IPS-18a (cell line): Measurements from ENCODE around the gene PQBP1.
A peak's percentile ranks its signal among the peaks of the same experiment; 100 is the strongest.

Experiments
- H3K27ac ChIP-seq: one replicate; pipeline ENCODE4 v1.5.1; 2013; ENCODE audit warnings: low read length
- H3K27me3 ChIP-seq: one replicate; pipeline ENCODE4 v1.6.1; 2013; ENCODE audit warnings: mild to moderate bottlenecking, low read length; ENCODE audit not compliant: control insufficient read depth, insufficient read depth
- H3K36me3 ChIP-seq: one replicate; pipeline ENCODE4 v1.6.1; 2013; ENCODE audit warnings: low read depth, low read length; ENCODE audit not compliant: control insufficient read depth
- H3K4me1 ChIP-seq: one replicate; pipeline ENCODE4 v1.6.1; 2013; ENCODE audit warnings: low read depth, low read length; ENCODE audit not compliant: control insufficient read depth
- H3K4me3 ChIP-seq: one replicate; pipeline ENCODE4 v1.5.1; 2013; ENCODE audit warnings: low read length
- H3K9ac ChIP-seq: one replicate; pipeline ENCODE4 v1.6.1; 2013; ENCODE audit warnings: mild to moderate bottlenecking, low read length, moderate library complexity
- H3K9me3 ChIP-seq: one replicate; pipeline ENCODE4 v1.6.1; 2013; ENCODE audit warnings: low read depth, low read length; ENCODE audit not compliant: control insufficient read depth

The PQBP1 gene

DNA sequence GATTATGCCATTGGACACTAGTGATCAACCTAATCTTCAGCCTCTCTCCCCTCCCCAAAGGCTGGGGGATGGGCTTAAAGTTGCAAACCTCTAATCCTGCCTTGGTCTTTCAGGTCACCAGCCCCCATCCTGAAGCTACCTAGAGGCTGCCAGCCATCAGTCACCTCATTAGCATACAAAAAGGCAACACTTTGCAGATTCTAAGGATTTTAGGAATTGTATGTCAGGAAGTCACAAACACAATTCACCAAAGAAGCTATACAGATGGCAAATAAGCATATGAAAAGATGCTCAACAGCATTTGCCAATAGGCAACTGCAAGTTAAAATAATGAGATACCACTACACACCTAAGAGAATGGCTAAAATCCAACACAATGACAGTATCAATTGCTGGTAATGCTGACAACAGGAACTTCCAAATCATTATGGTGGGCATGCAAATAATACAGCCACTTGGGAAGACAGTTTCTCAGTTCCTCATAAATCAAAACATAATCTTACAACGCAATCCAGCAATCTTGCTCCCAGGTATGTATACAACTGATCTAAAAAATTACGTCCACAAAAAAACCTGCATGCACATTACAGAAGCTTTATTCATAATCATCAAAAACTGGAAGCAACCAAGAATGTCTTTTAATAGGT, 30.1 kb downstream of the PQBP1 start:
- Histone ChIP-seq H3K36me3 (peaks cover 14% of the 10 kb centered on the region), H3K4me1 (peaks cover 9% of the 10 kb centered on the region), H3K4me3 (peak overlapping the region; percentile 40), H3K27me3 (no peaks in the 10 kb centered on the region), H3K9ac (peak overlapping the region; percentile 37), H3K9me3 (no peaks in the 10 kb centered on the region), H3K27ac (peak overlapping the region; percentile 68)

DNA sequence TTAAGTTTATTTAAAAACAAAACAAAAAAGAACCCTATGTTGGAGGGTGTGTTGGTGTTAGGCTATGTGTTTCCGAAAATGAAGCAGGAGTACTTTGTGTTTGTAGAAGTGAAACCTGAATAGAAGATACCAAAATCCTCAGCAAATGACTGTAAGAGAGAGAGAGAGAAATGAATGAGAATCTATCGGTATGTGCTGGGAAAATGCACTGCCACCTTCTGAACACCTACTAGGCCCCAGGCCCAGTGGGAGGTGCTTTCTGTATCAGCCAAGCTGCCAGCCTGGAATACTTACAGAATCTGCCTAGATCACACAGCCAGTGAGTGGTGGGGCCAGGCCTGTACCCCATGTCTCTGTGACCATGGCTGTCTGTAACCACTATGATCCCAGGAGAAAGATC, 36.0 kb downstream of the PQBP1 start:
- Histone ChIP-seq H3K27ac (no peak overlapping the region), H3K4me1 (peaks cover 9% of the 10 kb centered on the region), H3K4me3 (no peak overlapping the region)

DNA sequence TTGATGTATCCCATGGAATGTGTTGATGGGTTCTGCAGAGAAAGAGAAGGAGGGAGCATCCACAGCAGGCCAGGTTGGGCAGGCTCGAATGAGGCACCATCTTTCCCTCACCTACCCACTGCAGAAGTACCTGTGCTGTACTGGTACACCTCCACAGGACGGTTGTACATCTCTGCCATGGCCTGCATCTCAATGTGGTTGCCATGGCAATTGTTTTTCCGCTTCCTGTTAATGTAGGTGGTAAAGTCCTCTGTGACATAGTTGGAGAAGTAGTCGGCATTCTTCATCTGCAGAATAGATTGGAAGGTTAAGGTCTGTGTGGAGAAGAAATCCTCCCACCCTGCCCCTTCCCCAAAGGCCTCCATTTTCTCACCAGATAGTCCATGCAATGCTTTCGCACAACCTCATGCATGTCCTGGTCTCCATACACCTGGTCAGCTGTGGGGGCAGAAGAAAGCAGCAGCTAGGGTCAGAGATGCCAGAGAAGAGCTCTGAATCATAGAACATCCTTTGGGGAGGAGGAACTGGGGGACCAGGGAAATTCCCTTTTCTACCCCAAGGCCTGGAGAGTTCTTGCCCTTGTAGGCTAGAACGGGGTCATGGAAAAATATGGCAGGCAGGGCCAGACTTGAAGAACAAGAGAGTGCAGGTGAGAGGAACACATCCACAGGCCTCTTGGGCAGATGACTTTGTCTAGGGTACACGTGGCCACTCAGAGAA, 37.0 kb downstream of the PQBP1 start:
- Histone ChIP-seq H3K36me3 (peaks cover 29% of the 10 kb centered on the region), H3K4me3 (no peak overlapping the region), H3K9ac (no peak overlapping the region), H3K9me3 (no peaks in the 10 kb centered on the region), H3K27ac (no peak overlapping the region), H3K27me3 (no peaks in the 10 kb centered on the region), H3K4me1 (peaks cover 9% of the 10 kb centered on the region)

More for the DNA sequence above, 36.0 kb downstream of the PQBP1 start:
- Histone ChIP-seq H3K9ac (no peak overlapping the region), H3K27me3 (no peaks in the 10 kb centered on the region), H3K36me3 (peaks cover 28% of the 10 kb centered on the region), H3K9me3 (no peaks in the 10 kb centered on the region)

DNA sequence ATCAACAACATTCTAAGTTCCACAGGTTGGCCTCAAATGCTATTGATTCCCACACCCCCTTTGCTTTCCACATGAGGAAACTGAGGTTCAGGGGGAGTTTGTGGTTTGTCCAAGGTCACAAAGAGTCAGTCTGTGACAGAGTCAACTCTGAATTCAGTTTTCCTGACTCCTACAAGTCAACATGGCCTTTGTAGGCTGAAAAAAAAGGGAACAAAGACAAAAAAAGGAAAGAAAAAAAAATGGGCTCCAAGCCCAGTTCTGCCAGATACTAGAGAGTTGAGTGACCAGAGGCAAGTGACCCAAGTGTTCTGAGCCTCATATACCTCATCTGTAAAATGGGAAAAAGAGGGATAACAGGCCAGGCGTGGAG, 37.6 kb downstream of the PQBP1 start:
- Histone ChIP-seq H3K36me3 (peaks cover 33% of the 10 kb centered on the region), H3K4me1 (peaks cover 9% of the 10 kb centered on the region), H3K27me3 (no peaks in the 10 kb centered on the region), H3K27ac (no peak overlapping the region), H3K9me3 (no peaks in the 10 kb centered on the region), H3K9ac (no peak overlapping the region), H3K4me3 (no peak overlapping the region)

DNA sequence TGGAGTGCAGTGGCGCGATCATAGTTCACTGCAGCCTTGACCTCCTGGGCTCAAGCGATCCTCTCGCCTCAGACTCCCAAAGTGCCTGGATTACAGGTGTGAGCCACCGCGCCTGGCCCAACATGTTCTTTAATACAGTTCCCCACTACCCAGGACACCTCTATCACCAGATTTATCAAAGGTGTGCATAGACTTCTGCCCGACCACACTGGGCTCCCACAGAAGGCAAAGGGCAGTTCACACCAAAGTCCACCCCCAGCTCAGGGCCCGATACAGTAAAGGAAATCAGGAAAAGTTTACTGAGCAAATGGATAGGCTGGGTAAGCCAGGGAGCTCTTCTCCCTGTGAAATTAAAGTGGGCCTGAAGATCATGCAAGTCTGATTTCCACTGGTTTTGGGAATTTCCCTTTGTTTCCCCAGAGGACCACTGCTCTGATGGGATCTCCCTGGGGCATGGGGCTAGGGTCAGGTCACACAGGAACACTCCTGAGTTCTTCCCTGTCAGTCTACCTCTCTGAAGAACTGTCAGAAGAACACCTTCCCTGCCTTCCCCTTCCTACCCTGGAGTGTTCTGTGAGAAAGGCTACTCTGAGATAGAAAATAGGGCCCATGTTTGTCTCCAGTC, 38.8 kb downstream of the PQBP1 start:
- Histone ChIP-seq H3K4me1 (peaks cover 9% of the 10 kb centered on the region), H3K4me3 (no peak overlapping the region), H3K36me3 (peaks cover 31% of the 10 kb centered on the region), H3K27me3 (no peaks in the 10 kb centered on the region), H3K9ac (no peak overlapping the region), H3K27ac (no peak overlapping the region), H3K9me3 (no peaks in the 10 kb centered on the region)

DNA sequence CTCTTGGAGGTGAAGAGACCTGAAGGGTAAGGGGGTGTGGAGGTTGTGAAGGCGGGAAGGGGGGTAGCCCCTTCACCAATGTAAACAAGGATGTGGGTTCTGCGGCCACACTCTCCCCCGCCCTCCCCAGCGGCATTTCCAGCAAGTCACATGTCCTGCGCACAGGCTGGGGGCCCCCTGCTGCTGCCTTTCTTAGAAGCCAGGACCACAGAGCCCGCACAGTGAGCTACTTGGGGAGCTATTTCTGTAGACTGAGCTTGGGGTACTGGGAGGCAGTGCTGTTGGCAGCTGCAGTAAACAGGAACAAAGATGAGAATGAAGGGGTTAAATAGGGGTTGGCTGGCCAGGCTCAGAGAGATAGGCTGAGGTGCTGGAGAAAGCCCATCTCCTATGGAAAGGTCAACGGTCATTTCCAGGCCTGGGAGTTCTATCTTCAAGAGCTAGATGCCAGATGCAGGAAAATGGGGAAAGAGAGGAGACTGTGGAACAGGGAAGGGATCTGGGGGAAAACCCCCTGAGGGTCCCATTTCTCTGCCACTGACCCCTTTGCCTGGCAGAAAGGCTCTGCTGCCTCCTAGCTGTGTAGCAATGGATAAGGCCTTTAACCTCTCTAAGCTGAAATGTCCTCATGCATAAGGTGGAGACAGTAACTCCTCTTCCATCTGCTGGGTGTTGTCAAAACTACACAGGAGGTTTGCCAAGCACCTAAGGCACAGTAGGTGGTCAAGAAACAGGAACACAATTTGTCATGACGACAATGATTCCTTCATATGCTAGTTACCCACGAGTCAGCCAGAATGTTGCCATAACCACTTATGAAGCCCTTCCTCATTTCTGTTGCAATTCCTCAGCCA, 39.6 kb downstream of the PQBP1 start:
- H3K27me3 ChIP-seq, result no peaks in the 10 kb centered on the region
- H3K9me3 ChIP-seq, result no peaks in the 10 kb centered on the region
- H3K27ac ChIP-seq, result no peak overlapping the region
- no peak overlapping the region for H3K9ac ChIP-seq
- H3K4me1 ChIP-seq, result peaks cover 9% of the 10 kb centered on the region
- H3K36me3 ChIP-seq, result peaks cover 31% of the 10 kb centered on the region
- peak overlapping the region; percentile 22 for H3K4me3 ChIP-seq

DNA sequence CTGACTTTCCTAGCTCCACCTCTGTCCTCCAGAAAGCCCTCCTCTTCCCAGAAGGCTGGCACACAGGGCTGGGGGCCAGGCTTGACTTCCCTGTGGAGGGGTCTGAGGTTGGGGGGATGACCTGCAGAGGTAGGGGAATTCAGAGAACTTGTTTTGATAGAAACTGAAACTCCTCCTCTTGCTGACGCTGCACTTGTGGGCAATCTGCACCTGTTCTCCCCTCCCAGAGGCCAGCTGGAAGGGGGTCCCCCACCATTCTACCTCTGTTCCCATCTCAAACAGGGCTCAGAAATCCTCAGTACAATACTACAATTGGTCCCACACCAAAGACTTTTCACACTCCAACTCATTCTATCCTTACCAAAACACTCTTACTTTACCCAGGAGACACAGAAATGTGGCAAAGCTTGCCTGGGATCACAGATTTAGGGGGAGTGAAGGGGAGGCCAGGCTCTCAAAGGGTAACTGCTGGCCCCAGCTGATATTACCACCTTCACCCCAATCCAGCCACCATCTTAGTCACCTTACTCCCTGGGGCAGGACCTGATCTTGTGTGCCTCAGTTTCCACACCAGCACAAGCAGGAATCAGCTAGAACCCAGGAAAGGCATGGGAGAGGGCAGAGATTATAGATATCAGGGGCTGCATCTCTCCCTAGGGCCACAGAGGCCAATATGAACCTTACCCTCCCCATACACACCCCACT, 41.1 kb downstream of the PQBP1 start:
- Histone ChIP-seq H3K27ac (no peak overlapping the region), H3K4me3 (no peak overlapping the region), H3K4me1 (peaks cover 9% of the 10 kb centered on the region), H3K9me3 (no peaks in the 10 kb centered on the region), H3K27me3 (no peaks in the 10 kb centered on the region), H3K36me3 (peaks cover 26% of the 10 kb centered on the region), H3K9ac (no peak overlapping the region)

DNA sequence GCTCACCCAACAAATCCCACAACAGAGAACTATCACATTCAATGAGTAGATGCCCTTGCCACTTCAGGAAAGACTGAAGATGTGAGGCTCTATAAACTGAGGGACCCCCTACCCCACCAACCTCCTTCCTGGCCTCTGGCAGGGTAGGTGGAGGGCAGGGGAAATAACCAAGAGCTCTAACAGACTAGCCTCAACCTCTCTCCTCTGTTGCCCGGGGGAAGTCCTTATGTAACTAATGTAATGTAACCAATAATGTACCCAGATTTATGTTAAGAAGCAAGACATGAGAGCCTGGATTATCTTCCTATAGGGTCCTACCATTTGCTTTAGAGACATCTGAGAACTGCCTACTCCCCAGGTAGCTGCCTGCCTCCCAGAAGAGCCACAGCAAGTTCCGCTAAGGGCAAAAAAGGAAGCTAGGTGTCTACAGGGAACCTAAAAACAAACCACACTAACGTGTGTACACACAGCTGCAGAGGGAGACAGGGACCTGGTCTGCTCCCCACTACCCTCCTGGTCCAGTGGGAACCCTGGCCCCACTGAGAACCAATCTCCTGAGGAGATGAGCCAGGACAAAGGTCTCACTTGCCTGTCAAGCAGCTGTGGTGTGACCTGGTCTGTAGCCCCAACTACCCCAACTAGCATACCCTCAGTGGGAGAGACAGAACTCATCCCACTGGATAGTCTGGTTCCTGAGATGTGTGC, 41.9 kb downstream of the PQBP1 start:
- no peaks in the 10 kb centered on the region for H3K9me3 ChIP-seq
- no peaks in the 10 kb centered on the region for H3K27me3 ChIP-seq
- H3K9ac ChIP-seq, result no peak overlapping the region
- peaks cover 9% of the 10 kb centered on the region for H3K4me1 ChIP-seq
- H3K4me3 ChIP-seq, result no peak overlapping the region
- H3K36me3 ChIP-seq, result peaks cover 18% of the 10 kb centered on the region
- H3K27ac ChIP-seq, result no peak overlapping the region

DNA sequence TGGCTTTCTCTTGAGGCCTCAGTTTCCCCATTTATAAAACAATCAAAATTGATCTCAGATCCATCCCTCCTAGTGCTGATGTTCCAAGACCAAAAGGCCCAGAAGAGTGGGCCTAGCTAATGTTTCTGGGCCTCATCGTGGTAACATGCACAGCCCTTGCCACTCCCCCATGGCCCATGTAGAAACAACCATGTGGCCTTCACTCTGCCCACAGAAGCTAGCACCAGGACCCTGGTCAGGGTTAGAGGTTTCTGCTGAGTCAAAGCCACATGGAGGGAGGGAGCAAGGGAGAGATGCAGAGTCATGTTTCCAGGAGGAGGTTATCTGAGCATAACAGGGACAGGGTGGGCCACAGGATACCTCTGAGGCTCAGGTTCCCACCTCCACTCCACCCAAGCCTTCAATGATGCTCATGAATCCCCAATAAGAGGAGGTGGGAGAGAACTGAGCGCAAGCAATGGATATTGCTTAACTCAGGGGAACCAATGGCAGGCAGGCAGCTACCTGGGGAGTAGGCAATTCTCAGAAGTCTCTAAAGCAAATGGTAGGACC, 42.8 kb downstream of the PQBP1 start:
- Histone ChIP-seq H3K27ac (no peak overlapping the region), H3K9me3 (no peaks in the 10 kb centered on the region), H3K36me3 (peaks cover 11% of the 10 kb centered on the region), H3K9ac (no peak overlapping the region), H3K27me3 (no peaks in the 10 kb centered on the region), H3K4me3 (no peak overlapping the region), H3K4me1 (peaks cover 9% of the 10 kb centered on the region)

DNA sequence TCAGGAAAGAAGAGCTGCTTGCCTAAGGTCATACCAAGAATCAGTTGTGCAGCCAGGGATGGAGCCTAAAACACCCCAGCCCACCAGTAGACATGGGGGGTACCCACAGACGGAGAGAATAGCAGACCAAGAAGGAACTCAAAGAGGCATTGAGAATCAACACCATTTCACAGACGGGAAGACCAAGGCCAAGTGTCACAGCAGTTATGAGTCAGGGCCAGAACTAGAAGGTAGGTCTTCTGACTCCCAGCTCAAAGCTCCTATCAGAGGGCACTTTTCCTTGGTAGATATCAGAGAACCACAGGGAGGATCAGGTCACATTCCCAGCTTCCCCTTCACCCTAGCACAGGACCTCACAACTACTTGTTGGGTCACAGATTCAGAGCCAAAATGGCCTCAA, 45.2 kb downstream of the PQBP1 start:
- H3K4me1 ChIP-seq, result peaks cover 3% of the 10 kb centered on the region
- no peak overlapping the region for H3K27ac ChIP-seq
- no peaks in the 10 kb centered on the region for H3K9me3 ChIP-seq
- no peak overlapping the region for H3K4me3 ChIP-seq
- H3K9ac ChIP-seq, result no peak overlapping the region
- no peaks in the 10 kb centered on the region for H3K27me3 ChIP-seq
- peaks cover 11% of the 10 kb centered on the region for H3K36me3 ChIP-seq
